HG02678 (cell line): Measurements from ENCODE around the gene GMCL1.
"Not testable (repeated sequence)": the region's sequence is repeated elsewhere in the genome, so short reads cannot be mapped to it uniquely, and the experiment has no call there.

ENCODE experiments used
- ATAC-seq: cut with Tn5 transposase; IDR thresholded peaks from one replicate; pipeline ENCODE4 v1.9.1; 2021; ENCODE audit warnings: mild to moderate bottlenecking, moderate library complexity; ENCODE audit not compliant: unreplicated experiment

The GMCL1 gene, protein sequence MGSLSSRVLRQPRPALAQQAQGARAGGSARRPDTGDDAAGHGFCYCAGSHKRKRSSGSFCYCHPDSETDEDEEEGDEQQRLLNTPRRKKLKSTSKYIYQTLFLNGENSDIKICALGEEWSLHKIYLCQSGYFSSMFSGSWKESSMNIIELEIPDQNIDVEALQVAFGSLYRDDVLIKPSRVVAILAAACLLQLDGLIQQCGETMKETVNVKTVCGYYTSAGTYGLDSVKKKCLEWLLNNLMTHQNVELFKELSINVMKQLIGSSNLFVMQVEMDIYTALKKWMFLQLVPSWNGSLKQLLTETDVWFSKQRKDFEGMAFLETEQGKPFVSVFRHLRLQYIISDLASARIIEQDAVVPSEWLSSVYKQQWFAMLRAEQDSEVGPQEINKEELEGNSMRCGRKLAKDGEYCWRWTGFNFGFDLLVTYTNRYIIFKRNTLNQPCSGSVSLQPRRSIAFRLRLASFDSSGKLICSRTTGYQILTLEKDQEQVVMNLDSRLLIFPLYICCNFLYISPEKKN

DNA sequence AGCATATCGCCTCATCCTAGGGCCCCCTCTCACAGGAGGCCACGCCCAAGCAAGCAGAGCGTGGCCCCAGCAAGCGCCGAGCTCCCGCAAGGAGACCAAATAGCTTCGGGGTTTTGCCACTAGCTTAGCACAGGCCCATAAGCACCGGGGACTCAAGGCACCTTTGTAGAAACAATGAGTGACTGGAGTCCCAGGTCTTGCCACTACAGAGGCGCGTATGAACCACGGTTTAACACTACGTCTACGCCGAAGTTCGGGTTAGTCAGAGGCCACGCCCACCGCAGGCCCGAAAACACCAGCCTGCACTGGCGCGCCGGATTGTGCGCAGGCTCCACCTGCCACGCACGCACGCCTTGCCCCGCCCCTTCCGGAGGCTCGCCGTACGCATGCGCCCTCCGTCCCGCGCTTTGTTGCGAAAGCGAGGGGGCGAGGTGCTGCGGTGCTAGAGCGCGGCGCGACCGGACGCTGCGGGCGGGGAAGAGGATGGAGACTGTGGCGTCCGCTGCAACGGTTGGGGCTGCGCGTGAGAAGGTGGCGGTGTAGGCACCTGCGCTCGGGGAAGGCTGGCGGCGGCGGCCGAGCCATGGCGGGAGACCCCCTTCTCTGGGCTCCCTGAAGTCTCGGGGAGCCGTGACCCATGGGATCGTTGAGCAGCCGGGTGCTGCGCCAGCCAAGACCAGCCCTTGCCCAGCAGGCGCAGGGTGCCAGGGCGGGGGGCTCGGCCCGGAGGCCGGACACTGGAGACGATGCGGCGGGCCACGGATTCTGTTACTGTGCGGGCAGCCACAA, at the start of gene GMCL1:
Gene GMCL1 (plus strand): TSS at position 405 of the 789 bp plus-strand sequence. CDS start 233 bp downstream, at position 638.
- ATAC-seq: peak; percentile 94

DNA sequence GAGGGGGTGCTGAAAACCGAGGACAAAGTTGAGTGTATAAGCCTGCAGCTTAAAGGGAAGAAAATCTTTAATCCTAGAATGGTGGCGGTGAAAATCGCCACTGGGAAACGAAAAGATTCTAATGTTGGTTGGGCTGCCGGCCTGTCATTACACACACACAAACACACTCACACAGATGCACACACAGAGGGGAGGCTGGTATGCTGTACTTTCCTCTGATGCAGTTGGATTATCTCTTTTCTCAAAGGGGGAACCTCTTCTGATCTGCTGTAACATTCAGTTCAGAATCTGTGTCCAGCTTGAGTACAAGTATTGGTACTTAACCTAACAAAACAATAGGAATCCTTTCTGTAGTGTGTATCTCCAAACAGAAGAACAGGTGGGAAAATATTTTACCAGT, 48.5 kb upstream of the GMCL1 start:
- ATAC-seq: peak; percentile 12

DNA sequence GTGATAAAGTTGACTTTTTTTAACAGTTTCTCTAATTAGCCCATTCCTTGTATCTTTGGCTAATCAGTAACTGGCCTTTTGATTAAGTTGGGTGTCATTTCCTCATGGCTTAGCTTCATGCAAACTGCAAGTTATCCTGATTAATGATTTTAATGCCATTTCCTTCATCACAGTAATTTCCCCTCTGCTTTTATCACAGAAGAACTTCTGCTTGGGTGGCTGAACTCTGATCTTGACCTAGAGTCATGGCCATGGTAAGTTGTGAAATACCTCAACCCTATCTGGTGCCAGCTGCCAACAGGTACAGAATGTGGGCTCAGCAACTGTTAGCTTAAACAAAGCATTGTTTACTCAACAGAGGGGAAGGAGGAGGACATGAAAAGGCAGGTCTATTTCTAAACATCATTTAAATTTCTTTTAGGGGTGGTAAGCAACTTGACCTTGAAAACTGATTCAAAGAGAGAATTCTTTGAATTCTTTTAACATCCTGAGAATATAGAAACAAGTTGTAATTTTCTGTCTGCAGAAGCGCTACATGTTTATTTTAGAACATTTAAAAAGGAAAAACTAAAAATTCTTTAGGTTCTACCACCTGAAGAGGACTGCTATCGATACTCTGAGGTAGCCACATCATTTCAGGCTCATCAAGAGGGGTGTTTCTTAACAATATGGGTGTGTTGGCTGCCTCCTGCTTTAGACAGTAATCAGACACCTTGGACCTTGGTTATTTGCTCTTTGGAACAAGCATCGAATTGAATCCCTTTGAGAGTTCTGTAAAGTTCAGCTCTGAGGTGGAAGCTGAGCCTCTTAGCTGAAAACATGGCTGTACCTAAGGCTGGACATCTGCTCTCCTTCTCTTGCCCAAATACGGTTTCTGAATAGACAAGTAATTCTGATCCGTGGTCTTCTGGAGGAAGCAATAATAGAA, 47.9 kb upstream of the GMCL1 start:
- peak; percentile 82 for ATAC-seq

DNA sequence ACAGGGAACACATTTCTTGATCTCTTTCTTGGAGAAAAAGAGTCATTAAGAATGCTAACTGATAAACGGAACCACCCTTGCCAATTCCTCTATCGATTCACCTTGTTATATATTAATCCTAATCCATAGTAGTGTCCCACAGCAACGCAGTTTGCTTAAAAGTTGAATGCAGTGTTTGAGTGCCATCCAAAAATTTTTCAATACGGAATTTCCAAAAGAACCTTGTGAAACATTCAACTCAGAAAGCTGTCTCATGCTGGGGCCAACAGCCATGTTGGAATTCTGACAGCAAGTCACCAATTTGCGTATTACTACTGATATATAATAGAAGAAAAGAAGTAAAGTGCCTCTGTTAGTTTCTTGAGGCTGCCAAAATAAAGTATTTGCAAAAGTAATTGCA, 45.2 kb upstream of the GMCL1 start:
- ATAC-seq: no peak

DNA sequence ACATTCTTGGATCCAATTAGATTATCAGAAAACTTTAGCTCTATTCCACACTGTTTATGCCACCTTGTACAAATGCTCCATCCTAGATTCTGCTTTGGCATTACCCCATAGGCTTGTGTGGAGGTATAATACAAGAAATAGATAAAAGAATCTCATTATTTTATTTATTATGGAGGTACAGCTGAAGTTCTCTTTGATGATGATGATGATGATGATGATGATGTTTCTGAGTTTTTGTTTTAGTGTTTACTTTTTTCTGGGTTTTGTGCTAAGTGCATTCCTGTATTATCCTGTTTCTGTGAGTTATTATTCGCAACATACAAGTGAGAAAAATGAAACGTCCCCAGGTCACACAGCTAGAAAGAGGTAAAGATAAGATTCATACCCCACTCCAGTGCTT, 44.1 kb upstream of the GMCL1 start:
- no peak for ATAC-seq

DNA sequence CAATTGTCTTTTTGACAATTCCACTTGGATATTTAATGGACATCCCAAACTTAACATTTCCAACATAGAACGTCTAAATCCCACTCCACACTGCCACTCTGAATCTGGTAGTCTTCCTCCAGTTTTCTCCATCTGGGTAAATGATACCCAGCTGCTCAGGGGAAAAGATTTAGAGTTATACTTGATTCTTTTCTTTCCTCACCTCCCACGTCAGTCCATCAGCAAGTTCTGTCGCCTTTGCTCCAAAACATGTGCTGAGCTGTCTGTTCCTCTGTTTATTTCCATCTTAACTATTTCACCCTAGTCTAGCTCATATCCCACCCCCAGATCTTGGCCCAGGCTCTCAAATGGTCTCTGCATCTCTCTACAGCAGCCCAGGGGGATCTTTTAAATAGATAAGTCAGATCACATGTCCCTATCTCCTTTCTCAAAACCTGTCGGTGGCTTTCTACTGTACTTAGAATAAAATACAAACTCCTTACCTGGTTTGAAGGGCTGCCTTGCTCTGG, 43.4 kb upstream of the GMCL1 start:
- ATAC-seq: no peak

DNA sequence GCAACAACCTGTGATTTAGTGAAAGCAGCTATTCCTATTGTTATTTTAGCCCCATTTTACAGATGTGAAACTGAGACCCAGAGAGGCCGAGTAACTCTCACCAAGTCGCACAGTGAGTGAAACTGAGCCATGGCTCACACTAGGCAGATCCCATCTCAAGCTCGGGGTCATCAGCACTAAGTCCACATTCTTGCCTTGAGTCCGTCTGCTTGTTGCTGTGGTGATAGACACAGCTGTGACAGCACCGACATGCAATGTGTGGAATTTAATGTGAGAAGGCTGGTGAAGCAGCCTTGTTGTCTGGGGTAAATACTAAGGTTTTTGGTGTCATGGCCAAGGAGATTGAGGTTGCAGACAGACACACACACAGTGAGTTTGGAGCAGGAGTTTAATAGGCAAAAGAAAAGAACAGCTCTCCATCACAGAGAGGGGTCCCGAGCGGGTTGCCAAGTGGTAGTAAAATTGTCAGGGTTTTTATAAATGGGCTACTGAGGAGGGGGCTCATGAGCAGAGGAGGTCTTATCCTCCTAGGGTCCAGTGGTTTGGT, 40.2 kb upstream of the GMCL1 start:
- ATAC-seq: no peak

DNA sequence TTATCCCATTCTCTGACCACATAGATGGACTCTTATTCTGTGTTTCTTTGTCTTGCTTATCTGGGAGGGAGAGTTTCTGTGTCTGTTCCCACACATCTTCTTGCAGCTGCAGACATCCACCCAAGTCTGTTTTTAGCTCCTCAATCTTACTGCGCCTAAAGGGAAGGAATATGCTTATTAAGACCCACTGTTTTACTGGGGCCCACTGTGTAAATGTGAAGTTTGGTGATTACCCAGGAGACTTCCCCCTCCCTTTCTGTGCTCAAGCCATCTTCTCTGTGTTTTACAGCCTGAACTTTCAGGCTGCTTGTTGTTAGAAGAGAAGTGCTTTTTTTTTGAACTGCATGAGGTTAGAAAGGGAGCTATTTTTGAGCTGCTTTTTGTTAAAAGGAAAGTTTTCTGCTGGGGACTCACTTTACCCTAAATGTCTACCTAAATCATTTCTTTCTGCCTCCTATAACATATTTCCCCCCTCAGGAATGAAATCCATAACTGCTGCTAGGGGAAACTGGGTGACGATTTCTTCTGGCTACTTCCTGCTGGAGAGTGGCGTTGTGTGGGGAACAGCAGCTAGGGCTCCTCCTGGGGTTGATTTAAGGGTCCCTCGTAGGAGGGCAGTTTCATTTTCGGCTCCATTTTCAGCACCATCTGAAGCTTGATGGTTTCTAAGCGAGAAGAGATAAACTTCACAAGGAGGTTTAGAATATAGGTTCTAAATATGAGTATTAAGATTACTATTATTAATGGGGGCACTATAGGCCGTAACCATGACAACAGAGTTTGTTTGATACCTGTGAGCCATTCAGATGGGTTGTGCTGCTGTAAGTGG, 39.5 kb upstream of the GMCL1 start:
- peak; percentile 58 for ATAC-seq

DNA sequence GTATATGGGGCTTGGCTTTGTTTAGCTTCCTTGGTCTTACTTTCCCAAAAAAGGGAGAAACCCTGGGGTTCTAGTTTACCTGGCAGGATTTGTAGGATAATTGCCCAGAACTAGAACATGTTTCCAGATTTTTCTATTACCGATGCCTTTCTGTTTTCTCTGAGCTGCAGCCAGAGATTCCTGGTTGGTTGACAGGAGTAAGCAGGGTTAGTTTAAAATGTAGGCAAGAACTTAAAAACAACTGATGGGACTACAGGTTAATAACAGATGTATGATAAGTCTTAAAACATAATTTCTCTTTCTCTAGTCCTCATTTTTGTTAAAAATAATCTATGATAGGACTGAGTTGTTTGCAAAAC, 38.9 kb upstream of the GMCL1 start:
- no peak for ATAC-seq

DNA sequence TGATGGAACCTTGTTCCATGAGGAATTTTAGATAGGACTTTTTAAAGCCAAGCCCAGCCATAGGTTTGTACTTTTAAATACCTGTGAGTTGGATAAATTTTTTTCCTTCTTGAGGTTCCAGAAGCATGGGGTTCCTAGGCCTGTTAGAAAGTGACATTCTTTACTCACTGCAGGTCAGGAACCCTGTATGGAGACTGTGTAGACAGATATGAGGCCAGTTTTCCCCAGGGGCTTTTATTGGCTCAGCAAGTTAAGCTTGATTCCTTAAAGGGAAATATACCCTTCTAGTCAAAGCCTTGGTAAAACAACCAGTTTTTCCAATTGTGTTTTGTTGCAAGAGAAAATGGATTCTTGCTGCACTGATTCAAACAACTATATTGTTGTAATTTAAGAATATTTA, 38.4 kb upstream of the GMCL1 start:
- ATAC-seq: no peak

DNA sequence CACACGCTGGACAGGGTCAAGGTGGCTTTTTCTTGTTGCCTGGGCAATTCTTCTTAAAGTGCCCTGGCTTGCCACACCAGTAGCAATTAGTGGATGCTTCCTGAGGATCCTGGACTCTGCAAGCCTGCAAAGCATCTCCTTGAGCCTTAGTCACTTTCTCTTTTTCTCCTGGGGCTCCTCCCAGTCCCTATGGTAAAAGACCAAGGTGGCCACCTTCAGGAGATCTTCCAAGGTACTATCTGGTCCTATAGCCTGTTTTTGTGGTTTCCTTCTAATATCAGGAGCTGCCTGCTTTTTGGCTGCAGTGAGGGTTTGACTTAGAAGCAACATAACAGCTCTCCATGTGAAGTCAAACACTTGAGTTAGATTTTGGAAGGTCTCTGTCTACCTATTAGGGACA, 33.3 kb upstream of the GMCL1 start:
- ATAC-seq: no peak

DNA sequence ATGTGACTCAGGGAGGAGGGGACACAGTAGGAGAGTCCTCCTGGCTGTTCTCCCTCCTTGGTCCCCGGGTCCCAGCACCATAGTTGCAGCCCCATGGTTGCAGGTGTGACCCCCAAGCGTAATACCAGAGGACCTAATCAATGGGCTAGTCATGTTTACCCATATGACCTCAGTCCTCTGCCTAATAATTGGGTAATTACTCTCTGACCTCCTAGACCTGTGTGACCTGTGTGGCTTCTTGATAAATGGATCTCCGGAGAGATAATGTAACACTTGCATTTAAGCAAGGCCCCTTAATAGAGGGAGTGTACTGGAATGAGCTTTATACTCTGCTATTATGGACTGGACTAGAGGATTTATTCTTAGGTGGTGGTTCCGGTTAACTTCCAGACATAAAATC, 32.2 kb upstream of the GMCL1 start:
- no peak for ATAC-seq

DNA sequence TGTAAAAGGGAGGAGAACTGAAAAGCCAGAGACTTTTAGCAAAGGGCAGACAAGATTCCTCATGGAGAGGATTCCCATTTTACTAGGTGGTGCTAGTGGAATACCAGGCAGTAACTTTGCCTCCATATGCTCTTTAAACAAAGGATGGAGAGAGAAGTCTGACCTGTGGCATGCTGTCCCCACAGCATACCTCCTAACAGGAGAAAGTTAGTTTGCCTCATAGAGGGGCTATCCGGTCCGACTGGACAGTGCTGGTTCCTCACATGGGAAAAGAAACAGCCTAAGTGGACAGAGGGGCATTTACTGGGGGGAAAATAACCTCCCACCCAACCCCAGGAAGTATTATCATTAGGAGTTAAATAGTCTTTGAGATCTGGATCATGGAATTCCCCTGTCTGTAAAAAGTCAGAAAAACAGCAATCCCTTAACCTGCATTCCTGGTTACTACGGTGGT, 31.6 kb upstream of the GMCL1 start:
- no peak for ATAC-seq

DNA sequence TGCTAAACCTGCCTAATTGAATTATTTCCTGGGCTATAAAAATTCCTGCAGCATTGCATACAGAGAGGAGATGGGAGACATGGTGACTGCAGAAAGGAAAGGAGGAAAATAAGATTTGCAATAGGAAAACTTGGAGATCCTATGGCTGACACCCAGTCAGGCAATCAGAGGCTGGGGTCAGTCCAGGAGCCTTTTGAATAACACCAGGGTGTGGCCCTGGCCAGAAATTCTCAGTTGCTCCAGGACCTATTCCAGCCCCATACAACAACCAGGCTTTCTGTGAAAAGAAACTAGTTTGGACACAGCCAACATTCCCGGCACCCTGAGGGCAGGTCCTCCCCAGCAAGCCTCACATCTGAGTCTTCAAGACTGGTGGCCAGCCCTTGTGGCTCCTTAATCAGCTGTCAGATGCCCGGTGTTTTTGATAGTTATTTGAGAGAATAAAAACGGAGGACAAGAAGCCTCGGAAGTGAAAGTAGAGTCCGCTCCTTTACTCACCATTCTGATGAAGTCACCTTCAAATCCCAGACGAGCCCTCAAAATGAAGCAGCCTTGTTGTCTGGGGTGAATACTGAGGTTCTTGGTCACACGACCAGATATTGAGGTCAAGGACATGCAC, 31.1 kb upstream of the GMCL1 start:
- ATAC-seq: no peak

DNA sequence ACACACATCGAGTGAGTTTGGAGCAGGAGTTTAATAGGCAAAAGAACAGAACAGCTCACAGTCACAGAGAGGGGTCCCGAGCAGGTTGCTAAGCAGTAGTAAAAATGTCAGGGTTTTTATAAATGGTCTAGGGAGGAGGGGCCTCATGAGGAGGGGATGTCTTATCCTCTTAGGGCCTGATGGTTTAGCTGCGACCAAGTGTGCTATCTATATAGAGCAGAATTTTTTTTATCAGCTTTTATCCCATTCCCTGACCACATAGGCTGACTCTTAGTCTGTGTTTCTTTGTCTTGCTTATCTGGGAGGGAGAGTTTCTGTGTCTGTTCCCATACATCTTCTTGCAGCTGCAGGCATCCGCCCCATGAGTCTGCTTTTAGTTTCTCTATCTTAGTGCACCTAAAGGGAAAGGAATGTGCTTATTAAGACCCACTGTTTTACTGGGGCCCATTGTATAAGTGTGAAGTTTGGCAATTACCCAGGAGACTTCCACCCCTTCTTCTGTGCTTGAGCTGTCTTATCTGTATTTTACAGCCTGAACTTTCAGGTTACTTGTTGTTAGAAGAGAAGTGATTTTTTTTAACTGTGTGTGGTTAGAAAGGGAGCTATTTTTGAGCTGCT, 30.4 kb upstream of the GMCL1 start:
- ATAC-seq: peak; percentile 57

DNA sequence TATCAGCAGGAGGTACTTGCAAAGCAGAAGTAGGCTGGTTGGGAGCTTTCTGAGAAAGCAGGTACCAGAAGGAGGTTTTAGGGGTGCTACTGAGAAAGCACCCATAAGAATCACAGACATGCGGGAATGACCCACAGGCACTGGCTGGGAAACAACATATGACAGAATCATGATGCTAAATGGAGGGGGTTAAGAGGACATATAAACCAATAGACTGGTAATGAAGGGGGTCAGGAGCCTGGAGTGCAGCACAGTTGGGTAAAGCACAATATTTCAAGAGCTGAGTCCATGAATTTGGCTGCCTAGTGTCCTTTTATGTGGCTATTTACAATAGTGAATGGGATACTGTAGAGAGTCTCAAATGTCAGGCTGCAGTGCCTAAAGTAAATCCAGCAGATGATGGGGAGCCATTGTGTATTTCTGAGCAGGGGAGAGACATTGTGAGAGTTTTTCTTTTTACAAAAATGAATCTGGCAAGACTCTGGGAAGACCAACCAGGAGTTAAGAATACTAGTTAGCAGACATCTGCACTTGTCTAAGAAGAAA, 27.6 kb upstream of the GMCL1 start:
- no peak for ATAC-seq

DNA sequence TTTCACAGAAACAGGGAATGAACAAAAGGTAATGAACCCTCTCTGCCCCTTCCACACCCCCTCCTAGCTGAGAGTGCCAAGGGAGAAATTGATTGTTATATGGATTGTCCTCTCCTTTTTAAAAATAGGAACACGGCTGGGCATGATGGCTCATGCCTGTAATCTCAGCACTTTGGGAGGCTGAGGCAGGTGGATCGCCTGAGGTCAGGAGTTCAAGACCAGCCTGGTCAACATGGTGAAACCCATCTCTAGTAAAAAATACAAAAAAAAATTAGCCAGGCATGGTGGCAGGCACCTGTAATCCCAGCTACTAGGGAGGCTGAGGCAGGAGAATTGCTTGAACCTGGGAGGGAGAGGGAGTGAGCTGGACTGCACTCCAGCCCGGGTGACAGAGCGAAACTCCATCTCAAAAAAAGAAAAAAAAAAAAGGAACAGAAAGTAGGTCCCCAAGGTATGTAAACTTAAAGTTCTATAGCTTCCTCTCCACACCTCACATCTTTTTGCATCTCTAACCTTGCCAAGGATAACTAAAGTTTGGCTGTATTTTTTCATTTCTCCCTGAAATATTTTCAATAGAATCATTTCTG, 26.6 kb upstream of the GMCL1 start:
- not testable (repeated sequence) for ATAC-seq

DNA sequence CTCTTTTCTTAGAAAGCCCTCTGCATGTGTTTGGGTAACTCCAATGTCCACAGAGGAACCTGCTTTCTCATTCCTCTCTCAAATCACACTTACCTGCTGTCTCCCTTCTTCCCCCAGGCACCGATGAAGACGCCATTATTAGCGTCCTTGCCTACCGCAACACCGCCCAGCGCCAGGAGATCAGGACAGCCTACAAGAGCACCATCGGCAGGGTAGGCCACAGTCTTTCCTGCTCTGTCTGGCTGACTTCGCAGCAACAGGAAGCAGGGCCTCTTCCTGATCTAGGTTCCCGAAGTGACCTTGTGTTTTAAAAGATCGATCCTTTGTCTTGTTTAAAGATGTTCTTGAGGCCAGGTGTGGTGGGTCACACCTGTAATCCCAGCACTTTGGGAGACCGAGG, 25.0 kb upstream of the GMCL1 start:
- ATAC-seq: no peak
